ENCODE measurements around the gene PSMB1. TPM values are rescaled to one million over a fixed set of nuclear protein-coding genes. Genes with fewer than 3 reads are reported as not detected.
A peak's percentile ranks its signal among the peaks of the same experiment; 100 is the strongest.

Gene PSMB1
- polyA plus RNA-seq (ENCODE audit: insufficient read length in 12 of 12) = 100 to 1,000 TPM in 11 of 12 donors, not detected in 1; 101 to 155 (median 135) TPM
- long read RNA-seq, donor 1, transcript PSMB1-202 (5 exons, 1,939 nt) = minor isoform, 6 of 142 reads
- long read RNA-seq, donor 1, transcript PSMB1-201 (6 exons, 928 nt) = major isoform, 105 of 142 reads
- long read RNA-seq, donor 1, partial matches to known transcripts = 31 of 142 reads
- long read RNA-seq, donor 1, other reads (novel, unspliced or antisense) = 0 of 142 reads
- long read RNA-seq, donor 2, transcript PSMB1-201 (6 exons, 928 nt) = major isoform, 109 of 142 reads
- long read RNA-seq, donor 2, partial matches to known transcripts = 11 of 142 reads
- long read RNA-seq, donor 2, other reads (novel, unspliced or antisense) = 19 of 142 reads
- long read RNA-seq, donor 3, transcript PSMB1-201 (6 exons, 928 nt) = major isoform, 49 of 64 reads
- long read RNA-seq, donor 3, transcript PSMB1-202 (5 exons, 1,939 nt) = minor isoform, 10 of 64 reads
- long read RNA-seq, donor 3, partial matches to known transcripts = 5 of 64 reads
- long read RNA-seq, donor 3, other reads (novel, unspliced or antisense) = 0 of 64 reads
- long read RNA-seq, donor 4, transcript PSMB1-202 (5 exons, 1,939 nt) = minor isoform, 11 of 55 reads
- long read RNA-seq, donor 4, transcript PSMB1-201 (6 exons, 928 nt) = major isoform, 44 of 55 reads
- long read RNA-seq, donor 4, partial matches to known transcripts = 0 of 55 reads
- long read RNA-seq, donor 4, other reads (novel, unspliced or antisense) = 0 of 55 reads
- long read RNA-seq, donor 5, transcript PSMB1-202 (5 exons, 1,939 nt) = minor isoform, 14 of 166 reads
- long read RNA-seq, donor 5, transcript PSMB1-201 (6 exons, 928 nt) = major isoform, 121 of 166 reads
- long read RNA-seq, donor 5, partial matches to known transcripts = 16 of 166 reads
- long read RNA-seq, donor 5, other reads (novel, unspliced or antisense) = 15 of 166 reads
- long read RNA-seq, donor 6, transcript PSMB1-202 (5 exons, 1,939 nt) = minor isoform, 14 of 69 reads
- long read RNA-seq, donor 6, transcript PSMB1-201 (6 exons, 928 nt) = major isoform, 50 of 69 reads
- long read RNA-seq, donor 6, partial matches to known transcripts = 0 of 69 reads
- long read RNA-seq, donor 6, other reads (novel, unspliced or antisense) = 5 of 69 reads
- long read RNA-seq, donor 7, transcript PSMB1-201 (6 exons, 928 nt) = major isoform, 38 of 42 reads
- long read RNA-seq, donor 7, partial matches to known transcripts = 0 of 42 reads
- long read RNA-seq, donor 7, other reads (novel, unspliced or antisense) = 0 of 42 reads
- long read RNA-seq, donor 8, transcript PSMB1-202 (5 exons, 1,939 nt) = minor isoform, 11 of 114 reads
- long read RNA-seq, donor 8, transcript PSMB1-201 (6 exons, 928 nt) = major isoform, 90 of 114 reads
- long read RNA-seq, donor 8, partial matches to known transcripts = 5 of 114 reads
- long read RNA-seq, donor 8, other reads (novel, unspliced or antisense) = 8 of 114 reads
- long read RNA-seq, donor 9, transcript PSMB1-202 (5 exons, 1,939 nt) = minor isoform, 14 of 82 reads
- long read RNA-seq, donor 9, transcript PSMB1-201 (6 exons, 928 nt) = major isoform, 48 of 82 reads
- long read RNA-seq, donor 9, partial matches to known transcripts = 10 of 82 reads
- long read RNA-seq, donor 9, other reads (novel, unspliced or antisense) = 10 of 82 reads
- long read RNA-seq, donor 10, transcript PSMB1-201 (6 exons, 928 nt) = major isoform, 81 of 102 reads
- long read RNA-seq, donor 10, transcript PSMB1-202 (5 exons, 1,939 nt) = minor isoform, 16 of 102 reads
- long read RNA-seq, donor 10, partial matches to known transcripts = 0 of 102 reads
- long read RNA-seq, donor 10, other reads (novel, unspliced or antisense) = 5 of 102 reads
- long read RNA-seq, donor 11, transcript PSMB1-202 (5 exons, 1,939 nt) = minor isoform, 12 of 143 reads
- long read RNA-seq, donor 11, transcript PSMB1-201 (6 exons, 928 nt) = major isoform, 107 of 143 reads
- long read RNA-seq, donor 11, partial matches to known transcripts = 8 of 143 reads
- long read RNA-seq, donor 11, other reads (novel, unspliced or antisense) = 16 of 143 reads

DNA sequence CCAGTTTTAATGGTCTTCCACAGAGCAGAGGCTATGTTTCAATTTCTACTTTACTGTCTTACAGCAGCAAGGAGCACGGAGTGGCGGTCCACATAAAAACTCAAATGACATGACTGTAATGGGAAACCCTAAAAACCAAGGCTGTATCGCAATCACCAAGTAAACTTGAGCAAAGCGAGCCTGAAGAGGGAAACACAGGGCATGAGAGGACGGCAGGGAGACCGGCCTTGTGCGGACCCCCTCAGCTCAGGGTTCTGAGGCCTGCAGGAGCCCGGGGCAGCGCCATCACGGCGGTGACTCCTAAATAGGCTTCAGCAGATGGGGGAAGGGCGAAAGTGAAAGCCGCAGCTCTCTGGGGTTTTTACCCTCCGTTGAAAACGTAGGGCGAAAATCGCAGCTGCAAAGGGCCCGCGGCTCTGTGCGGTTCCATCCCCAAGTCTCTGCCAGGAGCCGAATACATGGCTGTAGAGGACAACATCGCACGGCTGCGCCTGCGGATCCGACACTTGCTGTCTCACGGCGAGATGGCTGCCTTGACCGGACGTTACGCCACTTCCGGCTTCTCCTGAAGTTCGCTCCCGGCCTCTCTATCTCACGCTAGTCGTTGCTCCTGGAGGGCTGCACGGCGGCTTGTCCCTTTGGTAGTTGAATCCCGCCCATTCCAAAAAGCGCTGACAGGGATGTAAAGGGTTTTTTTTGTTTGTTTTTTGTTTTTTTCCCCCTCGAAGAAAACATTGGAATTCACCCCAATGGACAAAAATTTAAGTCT is at the start of gene PSMB1:
Gene PSMB1 (minus strand): TSS at position 543 of the 769 bp plus-strand sequence. CDS start 65 bp downstream, at position 478.
- peak; percentile 97 for DNase-seq

DNA sequence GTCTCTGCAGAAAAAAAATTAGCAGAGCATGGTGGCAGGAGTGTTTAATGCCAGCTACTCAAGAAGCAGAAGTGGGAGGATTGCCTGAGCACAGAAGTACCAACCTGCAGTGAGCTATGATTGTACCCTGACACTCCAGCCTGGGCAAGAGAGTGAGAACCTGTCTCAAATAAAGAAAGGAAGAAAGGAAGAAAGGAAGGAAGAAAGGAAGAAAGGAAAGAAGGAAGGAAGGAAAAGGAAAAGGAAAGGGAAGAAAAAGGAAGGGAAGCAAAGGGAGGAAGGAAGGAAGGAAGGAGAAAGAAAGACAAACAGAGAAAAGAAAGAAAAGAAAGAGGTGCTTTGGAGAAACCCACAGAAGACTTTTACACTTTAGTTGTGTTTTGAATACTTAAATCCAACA is 44.2 kb upstream of the PSMB1 start:
- DNase-seq = no peak

DNA sequence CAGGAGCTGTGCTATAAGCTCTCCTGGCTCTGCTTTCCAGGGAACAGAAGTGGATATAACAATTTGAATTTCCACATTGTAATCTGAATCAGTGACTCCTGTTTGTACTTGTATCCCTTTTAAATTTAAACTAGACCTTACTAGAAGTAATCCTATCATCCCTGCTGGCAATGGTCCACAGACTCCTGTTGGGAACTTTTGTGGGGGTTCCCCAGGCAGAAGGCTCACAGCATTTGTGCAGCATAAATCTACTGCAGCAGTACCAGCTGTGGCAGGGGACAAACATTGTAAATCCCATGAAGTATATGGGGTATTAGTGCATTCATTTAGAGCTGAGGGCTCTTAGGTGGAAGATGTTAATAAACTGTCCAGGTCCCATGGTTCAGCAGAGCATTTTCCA is 43.3 kb upstream of the PSMB1 start:
- no peak for DNase-seq

DNA sequence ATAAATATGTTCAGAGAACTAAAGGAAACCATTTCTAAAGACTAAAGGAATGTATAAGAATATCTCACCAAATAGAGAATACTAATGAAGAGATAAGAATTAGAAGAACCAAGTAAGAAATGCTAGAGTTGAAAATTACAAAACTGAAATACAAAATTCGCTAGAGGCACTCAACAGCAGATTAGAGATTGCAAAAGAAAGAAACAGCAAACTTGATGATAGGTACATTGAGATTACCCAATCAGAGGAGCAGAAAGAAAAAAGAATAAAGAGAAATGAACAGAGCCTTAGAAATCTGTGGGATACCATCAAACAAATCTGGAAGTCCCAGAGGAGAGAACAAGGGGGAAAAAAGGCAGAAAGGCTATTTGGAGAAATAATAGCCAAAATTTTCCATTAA is 37.6 kb upstream of the PSMB1 start:
- DNase-seq = no peak

DNA sequence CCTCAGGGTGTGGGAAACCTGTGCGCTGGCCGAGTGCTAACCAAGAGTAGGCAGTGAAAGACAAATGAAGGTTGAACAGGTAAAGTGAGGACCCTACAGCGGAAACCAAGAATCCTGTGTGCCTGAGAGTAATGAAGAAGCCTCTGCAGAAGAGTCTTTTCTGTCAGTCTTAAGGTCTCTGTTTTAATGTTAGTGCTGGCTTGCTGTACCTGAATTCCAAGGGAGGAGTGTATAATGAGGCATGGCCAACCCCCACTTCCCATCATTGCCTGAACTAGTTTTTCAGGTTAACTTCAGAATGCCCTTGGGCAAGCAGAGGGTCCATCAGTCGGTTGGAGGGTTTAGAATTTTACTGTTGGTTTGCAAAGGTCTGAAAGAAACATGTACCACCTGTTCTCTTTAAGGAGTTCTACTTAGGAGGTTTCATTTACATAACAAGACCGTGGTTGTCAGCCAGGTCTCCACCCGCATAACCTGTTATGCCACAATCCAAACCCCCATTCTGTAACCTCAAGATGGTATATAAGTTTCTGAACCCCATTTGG is 31.9 kb upstream of the PSMB1 start:
- peak; percentile 2 for DNase-seq

DNA sequence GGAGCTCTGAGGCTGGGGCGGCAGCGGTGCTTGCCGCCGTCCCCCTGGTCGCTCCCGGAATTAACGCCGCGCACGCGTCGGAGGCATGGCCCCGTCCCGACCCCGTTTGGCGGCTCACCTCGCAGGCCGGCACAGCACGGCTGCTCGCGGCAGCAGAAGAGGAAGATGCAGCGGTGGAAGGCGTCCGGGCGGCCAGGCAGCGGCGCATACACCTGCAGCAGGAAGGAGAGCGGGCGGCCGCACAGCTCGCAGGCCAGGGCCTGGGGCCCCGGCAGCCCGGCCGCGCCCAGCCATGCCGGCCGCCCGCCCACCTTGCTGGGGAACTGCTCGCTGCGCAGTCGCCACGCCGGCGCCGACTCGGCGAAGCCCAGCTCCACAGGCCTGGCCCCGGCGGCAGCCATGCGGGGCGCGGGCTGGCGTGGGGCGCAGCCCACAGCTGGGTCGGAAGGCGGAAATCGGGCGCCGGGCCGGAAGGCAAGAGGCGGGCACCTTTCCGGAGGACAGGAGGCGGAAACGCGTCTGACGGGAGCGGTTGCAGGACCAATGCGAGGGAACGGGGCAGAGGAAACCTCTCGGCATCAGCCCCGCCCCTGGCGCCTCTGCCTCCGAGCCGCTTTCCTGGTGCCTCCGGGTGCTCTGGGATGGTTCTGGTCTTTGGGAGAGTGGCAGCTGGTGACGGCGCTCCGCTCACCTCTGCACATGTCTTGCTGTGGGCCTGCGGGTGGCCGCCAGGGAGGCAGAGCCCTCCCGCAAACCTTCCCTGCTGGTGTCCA is 31.3 kb upstream of the PSMB1 start, which contains the start of gene PDCD2:
Gene PDCD2 (minus strand): TSS at position 457 of the 773 bp plus-strand sequence. CDS start 56 bp downstream, at position 401.
- peak; percentile 91 for DNase-seq

DNA sequence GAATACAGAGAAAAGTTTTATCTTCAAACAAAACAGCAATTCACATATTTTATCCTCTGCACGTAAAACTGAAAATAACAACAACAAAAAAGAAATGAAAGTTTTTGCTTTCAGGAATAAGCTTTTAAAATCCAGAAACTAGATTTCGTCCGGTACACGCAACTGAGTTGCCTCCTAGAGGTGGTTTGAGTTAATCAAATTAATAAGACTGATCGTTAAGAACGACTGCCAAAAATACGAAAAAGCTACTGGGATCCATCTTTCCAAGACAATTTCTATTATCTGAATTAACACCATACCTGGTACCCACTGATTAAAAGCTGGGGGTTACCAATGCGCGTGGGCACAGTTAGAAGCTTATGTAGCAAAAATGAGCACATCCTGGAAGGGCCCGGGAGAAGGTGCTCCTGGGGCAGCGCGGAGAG is 30.7 kb upstream of the PSMB1 start:
- DNase-seq = no peak

DNA sequence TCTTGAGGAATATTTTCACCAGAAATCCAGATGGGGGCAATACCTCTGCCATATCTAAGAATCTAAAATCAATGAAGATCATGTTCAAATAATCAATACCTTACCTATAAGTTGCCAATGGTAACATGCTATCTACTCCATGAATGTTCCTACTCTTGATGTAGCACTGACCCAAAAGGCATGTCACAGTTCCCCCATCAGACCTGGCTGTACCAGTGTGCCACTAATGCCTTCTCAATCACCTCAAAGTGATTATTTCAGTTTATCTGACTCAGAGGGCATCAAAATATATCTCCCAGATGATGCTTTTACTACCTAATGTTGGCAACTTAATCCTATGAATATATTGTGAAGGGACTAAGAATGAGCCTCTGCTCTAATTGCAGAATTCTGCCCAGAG is 25.8 kb upstream of the PSMB1 start:
- DNase-seq = no peak

DNA sequence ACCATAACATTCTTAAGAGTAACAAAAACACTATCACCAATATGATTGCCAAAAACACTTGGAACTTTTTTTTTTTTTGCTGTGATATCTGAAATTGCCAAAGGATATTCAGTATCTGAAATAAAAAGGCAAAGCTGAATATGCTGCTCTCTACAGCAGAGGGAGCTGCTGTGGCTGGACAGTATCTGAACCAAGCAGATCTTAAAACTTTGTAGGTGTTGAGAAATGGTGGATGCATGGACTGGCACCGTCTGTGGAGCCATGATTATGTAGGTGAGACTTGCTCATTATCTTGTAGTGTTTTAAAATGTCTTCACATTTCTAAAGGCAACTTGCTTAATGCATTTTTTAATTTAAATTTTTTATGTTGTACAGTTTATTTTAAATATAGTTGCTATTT is 22.1 kb upstream of the PSMB1 start:
- DNase-seq = no peak

DNA sequence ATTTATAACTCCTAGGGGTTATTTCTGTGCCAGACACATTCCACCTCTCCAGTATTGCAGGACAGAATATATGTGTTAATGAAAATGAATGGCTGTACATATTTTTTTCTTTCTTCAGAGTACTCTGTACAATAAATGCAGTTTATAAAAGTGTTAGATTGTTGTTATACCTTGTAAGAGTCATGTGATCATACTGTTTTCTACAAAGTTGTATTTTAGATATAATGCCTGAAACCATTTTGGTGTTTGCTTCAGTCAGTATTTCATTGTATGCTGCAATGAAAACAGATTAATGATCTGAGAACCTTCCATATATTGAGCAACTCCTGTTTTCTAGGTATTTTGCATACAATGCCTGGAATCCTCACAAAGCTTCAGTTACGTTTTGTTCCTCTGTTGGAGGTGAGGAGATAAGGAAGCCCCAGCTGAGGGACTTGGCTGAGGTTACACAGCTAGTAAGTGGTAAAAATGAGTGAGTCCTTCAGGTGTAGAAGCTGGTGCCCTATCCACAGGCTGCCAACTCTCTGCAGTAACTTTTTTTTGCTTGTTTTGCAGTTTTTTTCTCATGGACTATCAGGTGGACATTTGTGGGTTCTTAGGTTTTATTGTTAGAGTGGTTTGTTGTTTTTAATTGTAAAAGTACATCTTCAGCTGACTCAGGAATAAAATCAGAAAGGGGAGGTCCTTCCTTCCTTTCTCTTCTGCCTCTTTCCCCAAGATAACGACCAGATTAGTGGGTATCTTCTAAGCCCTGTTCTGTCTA is 19.8 kb upstream of the PSMB1 start:
- DNase-seq = no peak

DNA sequence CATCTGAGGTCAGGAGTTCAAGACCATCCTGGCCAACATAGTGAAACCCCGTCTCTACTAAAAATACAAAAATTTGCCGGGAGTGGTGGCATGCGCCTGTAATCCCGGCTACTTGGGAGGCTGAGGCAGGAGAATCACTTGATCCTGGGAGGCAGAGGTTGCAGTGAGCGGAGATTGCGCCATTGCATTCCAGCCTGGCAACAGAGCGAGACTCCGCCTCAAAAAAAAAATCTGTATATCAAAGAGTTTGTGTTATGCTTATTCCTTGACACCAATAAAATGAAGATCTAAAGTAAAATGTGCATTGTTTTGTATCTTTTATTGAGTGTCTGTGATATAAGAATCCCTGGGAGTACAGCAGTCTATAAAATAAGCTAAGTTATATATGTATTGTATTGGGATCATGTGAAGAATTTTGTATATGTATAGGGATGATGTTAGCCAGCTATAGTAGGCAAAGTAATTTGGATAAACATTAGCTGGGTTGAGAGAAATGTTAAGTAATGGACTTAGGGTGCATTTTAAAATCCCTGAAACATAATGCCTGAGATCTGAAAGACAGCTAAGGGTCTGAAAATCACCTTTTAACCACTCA is 11.9 kb upstream of the PSMB1 start:
- no peak for DNase-seq

DNA sequence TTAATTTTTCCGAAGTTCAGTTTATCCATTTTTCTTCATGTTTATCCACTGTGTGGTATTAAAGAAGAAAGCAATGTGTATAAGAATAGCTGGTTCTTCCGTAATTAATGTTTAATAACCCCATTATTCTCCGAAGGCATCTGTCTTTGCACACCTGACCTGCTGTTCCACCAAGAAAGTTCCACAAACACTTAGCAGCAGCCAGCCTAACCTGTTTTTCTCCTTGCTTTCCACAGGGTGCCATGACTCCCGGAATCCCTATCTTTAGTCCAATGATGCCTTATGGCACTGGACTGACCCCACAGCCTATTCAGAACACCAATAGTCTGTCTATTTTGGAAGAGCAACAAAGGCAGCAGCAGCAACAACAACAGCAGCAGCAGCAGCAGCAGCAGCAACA is 8.4 kb upstream of the PSMB1 start:
- no peak for DNase-seq

DNA sequence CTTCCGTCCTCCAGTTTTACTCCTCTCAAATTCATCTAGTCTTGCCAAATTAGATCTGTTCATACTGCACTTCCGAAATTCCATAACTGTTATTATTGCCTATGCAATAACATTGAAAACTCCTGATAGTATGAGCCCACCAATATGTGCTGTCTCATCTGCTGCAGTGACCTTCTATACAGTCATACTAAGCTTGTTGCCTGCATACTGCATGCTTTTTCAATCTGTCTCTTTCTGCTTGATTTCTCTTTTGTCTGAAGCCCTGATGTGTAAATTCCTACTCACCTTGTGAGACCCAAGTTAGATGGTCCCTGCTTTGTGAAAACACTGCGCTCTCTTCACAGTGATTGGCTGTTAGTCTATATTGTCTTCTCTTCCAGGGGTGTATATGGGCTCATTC is 2.2 kb upstream of the PSMB1 start:
- no peak for DNase-seq

DNA sequence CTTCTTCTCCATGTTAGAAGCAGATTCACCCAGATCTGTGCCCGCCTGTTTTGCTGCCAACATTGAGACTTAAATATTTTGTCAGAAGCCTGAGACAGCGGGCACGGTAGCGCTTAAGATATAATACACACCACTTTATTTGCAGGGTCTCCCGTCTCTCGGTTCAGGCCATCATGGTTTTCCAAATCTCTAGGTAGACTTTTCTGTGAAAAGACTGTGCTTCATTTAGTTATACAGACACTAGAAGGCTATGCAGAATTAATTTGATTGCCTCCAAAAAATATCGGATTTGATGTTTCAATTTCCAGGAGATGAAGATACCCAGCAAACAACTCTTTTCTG is 1.7 kb upstream of the PSMB1 start:
- DNase-seq = no peak

DNA sequence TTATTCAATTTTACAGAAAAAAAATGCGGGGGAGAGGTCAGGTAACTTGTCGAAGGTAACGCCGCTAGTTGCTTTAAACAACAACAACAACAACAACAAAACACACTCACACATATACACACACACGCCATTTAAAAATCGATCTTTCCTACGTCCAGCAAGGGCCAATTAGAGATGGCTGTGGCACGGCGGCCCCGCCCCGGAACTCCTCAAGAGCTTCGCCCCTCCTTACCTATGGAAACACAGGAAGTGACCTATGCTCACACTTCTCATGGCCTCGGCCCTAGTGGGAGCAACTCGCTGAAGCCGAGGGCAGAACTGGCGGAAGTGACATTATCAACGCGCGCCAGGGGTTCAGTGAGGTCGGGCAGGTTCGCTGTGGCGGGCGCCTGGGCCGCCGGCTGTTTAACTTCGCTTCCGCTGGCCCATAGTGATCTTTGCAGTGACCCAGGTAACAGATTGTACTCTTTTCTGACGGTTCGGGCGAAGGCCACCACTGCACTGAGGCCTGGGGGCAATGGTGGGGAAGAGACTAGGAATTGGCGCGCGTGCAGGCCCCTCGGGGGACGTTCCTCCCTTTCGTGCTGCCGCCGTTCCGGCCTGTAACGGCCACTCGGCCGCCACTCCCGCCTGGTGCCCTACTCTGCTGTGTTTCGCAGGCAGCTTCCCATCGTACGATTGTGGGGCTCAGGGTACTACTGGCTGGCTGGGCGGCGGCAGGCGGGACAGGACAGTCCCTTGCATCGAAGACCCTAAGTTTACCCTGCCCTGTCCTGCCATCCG is 1.1 kb upstream of the PSMB1 start, which contains the start of gene TBP:
Gene TBP (plus strand): TSS at position 357 of the 783 bp plus-strand sequence. CDS start 2,661 bp downstream, outside the sequence.
- peak; percentile 99 for DNase-seq

DNA sequence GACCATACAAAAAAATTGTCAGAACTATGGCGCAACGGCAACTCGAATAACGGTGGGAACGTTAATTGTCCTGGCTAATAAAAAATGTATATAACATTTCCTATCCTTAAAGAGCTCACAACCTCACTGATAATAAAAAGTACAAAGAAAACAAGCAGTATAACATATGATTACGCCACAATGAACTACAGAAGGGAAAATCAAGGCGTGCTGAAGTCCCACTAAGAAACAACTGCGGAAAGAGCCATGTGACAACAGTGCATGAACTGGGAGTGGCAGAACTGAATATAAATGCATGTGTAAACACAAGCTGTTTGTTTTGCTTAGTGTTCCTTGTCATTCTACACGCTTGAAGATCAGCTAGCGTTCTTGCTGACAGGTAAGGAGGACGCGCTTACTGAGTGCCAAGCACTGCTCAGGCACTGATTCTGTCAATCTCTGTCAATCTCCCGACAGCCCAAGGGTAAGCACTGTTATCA is 466 bp upstream of the PSMB1 start:
- DNase-seq = no peak
